Measurements from ENCODE around the gene ALCAM.

GRCh38 chr3:105518203-105518602, 151.5 kb downstream of the ALCAM start:
- TF ChIP-seq POLR2AphosphoS5 (IDR thresholded peaks at IDR 0.05; ENCODE audit: low read depth, low read length) (no peak), POLR2A (IDR thresholded peaks at IDR 0.05; ENCODE audit: low read depth, low read length) (no peak)

All from GM12892 (cell line).